ENCODE results near the gene FGFR4.

Gene FGFR4

DNA sequence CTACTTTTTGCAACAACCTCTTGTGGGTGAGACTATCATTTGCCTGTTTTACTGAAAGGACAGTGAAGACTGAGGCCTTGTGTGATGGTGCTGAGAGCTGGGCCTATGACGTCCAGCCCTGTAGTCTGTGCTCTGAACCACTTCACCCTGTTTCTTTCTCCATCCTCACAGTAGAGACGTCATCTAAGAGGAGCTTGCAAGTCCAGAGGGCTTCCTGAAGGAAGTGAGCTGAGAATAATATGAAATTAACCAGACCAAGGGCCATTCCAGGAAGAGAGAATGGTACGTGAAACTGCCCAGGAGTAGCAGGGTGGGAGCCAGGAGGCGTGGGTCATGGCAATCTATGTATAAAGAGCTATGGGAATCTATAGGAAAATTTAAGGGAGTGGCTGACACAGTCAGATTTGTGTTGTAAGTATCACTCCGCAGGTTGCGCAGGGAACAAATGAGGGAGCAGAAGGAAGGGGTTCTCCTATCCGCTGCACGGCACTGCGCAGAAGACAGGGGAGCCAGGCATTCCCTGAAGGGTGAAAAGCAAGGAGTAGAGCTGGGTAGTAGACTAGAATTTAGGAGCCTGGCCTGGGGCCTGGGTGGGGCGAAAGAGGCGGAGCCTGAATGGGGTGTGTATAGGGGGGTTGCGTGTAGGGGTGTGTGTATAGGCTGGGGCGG, 596 bp upstream of the FGFR4 start:
- no peak for DNase-seq

DNA sequence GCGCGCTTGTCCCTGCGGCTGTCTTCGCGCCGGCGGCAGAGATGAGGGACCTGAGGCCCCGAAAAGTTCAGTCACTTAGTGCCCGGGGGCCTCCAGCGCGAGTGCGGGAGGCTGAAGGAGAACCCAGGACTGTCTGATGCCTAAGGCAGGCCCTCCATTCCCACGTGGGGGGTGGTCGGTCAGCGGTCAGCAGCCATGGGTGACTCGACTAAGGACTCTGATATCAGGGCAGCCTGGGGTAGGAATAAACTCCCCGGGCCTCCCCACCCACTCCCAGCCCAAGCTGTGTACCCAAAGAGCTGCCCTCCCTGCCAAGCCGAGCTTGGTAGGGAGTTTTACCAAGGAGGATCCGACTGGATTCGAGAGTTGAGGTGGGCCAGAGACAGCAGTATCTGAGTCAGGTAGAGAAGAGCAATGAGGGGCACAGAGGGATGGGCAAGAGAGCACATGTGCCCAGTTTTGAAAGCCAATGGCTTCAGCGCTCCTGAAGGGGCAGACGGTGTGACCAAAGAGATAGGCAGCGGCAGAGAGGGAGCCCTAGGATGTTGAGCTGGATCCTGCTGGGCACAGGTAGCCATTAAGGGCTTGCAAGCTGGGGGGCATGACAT, 787 bp downstream of the FGFR4 start:
- DNase-seq, result no peak

DNA sequence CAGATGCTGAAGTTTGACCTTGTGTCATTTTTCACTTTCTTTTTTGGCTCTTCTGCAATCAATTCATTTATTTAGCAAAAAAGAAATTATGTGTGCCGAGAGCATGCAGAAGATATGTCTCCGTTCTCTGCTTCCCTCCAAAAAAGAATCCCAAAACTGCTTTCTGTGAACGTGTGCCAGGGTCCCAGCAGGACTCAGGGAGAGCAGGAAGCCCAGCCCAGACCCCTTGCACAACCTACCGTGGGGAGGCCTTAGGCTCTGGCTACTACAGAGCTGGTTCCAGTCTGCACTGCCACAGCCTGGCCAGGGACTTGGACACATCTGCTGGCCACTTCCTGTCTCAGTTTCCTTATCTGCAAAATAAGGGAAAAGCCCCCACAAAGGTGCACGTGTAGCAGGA, 2.4 kb downstream of the FGFR4 start:
- no peak for DNase-seq

DNA sequence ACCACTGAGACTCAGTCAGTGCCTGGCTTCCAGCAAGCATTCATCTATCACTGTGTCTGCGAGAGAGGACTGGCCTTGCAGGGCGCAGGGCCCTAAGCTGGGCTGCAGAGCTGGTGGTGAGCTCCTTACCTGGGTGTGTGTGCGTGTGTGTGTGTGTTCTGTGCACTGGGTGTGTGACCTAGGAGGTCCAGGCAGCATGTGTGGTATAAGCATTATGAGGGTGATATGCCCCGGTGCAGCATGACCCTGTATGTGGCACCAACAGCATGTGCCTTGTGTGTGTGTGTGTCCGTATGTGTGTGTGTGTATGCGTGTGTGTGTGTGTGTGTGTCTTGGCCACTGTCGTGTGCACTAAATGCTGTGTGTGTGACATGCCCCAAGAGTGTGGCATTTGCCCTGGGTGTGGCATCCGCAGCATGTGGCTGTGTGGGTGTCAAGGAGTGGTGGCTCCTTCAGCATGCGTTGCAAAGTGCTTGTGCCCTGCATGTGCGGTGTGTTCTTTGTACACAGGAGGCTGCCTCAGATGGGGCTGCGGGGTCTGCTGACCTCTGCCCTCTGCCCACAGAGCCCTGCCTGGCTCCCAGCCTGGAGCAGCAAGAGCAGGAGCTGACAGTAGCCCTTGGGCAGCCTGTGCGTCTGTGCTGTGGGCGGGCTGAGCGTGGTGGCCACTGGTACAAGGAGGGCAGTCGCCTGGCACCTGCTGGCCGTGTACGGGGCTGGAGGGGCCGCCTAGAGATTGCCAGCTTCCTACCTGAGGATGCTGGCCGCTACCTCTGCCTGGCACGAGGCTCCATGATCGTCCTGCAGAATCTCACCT, 3.3 kb downstream of the FGFR4 start:
- DNase-seq, result no peak

DNA sequence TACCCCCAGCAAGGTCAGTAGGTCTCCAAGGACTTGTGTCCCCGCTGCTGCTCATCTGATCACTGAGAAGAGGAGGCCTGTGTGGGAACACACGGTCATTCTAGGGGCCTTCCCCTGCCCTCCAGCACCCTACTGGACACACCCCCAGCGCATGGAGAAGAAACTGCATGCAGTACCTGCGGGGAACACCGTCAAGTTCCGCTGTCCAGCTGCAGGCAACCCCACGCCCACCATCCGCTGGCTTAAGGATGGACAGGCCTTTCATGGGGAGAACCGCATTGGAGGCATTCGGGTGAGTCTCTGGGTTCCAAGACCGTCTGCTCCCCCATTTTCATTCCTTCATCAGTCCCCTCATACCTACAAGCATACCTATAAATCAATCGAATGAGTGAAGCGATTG, 4.1 kb downstream of the FGFR4 start:
- no peak for DNase-seq

DNA sequence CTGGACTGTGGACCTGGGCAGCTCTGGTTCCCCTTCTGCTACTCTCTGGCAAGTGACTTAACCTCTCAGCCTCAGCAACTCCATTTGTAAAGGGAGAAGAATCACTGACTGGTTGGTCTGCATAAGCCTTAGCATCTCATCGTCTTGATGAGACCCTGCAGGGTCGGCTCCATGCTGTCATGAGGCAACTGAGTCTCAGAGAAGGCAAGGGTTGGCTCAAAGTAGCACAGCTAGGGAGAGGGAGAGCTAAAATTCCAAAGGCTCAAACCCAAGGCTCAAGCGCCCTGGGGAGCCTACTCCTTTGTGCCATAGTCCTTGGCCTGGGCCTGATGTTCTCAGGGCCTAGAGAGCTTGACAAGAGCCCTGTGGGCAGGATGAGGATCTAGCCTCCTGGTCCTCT, 4.5 kb downstream of the FGFR4 start:
- DNase-seq, result no peak

DNA sequence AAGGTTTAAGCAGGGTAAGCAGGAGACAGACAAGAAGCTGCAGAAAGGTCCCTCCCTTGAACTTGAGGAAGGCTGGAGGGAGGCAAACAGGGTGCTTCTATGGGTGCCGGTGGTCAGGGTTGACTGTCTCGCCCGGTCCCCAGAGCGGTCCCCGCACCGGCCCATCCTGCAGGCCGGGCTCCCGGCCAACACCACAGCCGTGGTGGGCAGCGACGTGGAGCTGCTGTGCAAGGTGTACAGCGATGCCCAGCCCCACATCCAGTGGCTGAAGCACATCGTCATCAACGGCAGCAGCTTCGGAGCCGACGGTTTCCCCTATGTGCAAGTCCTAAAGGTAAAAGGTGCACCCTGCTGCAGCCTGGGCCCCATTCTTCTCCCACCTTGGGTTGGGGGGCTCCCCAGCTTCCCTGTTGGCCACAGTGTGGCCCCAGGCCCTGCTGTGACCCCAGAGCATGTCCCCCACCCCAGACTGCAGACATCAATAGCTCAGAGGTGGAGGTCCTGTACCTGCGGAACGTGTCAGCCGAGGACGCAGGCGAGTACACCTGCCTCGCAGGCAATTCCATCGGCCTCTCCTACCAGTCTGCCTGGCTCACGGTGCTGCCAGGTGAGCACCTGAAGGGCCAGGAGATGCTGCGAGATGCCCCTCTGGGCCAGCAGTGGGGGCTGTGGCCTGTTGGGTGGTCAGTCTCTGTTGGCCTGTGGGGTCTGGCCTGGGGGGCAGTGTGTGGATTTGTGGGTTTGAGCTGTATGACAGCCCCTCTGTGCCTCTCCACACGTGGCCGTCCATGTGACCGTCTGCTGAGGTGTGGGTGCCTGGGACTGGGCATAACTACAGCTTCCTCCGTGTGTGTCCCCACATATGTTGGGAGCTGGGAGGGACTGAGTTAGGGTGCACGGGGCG, 5.7 kb downstream of the FGFR4 start:
- DNase-seq, result no peak

DNA sequence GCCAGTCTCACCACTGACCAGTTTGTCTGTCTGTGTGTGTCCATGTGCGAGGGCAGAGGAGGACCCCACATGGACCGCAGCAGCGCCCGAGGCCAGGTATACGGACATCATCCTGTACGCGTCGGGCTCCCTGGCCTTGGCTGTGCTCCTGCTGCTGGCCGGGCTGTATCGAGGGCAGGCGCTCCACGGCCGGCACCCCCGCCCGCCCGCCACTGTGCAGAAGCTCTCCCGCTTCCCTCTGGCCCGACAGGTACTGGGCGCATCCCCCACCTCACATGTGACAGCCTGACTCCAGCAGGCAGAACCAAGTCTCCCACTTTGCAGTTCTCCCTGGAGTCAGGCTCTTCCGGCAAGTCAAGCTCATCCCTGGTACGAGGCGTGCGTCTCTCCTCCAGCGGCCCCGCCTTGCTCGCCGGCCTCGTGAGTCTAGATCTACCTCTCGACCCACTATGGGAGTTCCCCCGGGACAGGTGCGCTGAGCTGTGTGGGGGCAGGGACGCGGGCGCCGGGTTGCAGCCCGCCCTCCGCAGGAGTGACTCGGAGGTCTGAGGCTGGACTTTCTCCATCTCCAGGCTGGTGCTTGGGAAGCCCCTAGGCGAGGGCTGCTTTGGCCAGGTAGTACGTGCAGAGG, 6.5 kb downstream of the FGFR4 start:
- DNase-seq, result no peak

DNA sequence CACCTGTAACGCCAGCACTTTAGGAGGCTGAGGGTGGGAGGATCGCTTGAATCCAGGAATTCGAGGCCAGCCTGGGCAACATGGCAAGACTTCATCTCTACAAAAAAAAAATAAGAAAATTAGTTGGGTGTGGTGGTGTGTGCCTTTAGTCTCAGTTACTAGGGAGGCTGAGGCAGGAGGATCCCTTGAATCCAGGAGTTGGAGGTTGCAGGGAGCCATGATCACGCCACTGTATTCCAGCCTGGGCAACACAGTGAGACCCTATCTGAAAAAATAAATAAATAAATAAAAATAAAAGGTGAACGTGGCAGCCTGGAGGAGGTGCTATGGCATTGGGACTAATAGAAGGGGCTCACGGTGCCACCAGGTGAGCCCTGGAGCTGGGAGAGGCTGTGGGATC, 7.1 kb downstream of the FGFR4 start:
- no peak for DNase-seq

DNA sequence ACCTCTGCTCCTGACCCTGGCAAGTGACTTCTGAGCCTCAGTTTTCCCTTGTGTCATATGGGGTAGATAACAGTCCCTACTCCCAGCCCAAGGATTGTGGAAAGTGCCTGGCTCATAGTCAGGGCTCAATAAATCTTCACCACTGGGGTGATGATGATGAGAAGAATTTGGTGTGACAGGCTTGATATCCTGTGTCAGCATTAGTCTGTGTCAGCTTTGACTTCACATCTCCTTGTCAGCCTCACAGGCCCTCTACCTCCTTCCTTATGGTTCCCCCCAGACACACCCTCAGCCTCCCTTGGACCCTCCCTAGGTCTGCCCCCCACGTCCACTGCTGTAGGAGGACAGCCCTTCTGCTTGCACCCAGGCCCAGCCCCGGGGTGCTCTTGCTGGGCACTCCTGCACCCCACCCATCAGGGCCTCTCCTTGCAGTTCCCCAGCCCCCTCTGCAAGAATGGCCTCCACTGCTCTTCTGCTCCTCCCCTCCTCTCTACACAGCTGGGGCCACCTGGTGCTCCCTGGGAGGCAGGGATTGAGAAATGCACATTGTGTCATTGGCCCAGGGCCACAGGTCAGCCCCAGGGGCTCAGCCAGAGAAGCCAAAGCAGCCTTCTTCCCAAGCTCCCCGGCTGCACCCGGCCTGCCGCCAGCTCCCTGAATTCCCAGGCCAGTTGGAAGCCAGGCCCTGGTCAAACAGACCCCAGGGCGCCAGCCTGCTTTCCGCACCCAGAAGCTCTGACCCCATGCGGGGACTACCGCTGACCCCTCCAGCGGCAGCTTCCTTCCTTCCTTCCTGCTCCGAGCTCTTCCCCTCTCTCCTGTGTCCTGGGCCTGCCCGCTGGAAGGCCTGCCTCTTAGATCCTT, 7.7 kb downstream of the FGFR4 start:
- DNase-seq, result peak in 2 of 14 donors; percentile 3 to 28

DNA sequence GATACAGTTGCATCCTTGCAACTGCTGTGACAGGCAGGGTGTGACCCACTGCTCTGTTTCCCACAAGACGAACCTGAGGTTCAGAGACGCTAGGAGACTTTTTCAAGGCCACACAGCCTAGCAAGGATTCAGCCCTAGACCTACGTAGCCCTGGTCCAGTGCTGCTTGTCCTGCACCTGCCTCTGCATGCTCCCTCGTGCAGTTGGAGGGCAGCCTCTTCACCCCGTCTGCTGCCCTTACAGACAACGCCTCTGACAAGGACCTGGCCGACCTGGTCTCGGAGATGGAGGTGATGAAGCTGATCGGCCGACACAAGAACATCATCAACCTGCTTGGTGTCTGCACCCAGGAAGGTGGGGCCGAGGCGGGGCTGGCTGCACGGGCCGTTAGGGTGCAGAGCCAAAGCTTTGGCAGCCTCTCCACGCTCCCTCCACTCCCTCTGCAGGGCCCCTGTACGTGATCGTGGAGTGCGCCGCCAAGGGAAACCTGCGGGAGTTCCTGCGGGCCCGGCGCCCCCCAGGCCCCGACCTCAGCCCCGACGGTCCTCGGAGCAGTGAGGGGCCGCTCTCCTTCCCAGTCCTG, 8.5 kb downstream of the FGFR4 start:
- no peak for DNase-seq

DNA sequence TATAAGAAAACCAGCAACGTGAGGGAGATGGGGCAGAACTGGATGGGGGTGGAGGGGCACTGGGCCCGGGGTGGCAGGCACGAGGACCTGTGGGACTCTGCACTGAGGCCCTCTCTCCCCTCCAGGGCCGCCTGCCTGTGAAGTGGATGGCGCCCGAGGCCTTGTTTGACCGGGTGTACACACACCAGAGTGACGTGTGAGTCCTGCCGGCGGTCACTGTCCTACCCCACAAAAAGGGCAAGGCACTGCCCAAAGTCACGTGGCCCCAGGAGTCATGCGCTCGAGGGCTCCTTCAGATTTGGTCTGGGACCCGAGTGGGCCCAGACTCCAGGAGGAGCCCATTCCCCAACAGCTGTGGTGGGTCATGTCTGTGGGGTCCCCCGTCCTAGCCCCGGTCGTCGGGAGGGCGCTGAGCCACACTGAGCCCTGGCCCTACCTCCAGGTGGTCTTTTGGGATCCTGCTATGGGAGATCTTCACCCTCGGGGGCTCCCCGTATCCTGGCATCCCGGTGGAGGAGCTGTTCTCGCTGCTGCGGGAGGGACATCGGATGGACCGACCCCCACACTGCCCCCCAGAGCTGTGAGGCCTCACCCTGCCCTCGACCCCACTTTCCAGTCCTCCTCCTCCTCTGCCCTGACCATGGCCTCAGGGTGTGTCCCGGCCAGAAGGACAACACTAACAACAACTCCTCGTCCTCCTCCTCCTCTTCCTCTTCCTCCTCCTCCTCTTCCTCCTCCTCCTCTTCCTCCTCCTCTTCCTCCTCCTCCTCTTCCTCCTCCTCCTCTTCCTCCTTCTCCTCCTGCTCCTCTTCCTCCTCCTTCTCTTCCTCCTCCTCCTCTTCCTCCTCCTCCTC, 9.7 kb downstream of the FGFR4 start:
- DNase-seq, result no peak

DNA sequence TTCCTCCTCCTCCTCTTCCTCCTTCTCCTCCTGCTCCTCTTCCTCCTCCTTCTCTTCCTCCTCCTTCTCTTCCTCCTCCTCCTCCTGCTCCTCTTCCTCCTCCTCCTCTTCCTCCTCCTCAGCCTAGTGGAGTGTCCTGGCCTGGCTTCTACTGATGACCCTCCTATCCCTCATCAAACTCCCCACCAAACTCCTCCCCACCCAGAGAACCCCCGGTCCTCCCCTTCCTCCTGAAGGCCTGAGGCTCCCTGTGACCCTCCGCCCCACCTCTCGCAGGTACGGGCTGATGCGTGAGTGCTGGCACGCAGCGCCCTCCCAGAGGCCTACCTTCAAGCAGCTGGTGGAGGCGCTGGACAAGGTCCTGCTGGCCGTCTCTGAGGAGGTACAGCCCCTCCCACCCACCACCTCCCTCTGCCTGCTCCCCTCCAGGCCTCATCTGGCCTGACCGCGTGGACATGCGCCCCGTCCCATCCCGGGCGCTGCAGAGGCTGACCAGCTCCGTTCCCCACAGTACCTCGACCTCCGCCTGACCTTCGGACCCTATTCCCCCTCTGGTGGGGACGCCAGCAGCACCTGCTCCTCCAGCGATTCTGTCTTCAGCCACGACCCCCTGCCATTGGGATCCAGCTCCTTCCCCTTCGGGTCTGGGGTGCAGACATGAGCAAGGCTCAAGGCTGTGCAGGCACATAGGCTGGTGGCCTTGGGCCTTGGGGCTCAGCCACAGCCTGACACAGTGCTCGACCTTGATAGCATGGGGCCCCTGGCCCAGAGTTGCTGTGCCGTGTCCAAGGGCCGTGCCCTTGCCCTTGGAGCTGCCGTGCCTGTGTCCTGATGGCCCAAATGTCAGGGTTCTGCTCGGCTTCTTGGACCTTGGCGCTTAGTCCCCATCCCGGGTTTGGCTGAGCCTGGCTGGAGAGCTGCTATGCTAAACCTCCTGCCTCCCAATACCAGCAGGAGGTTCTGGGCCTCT, 10.6 kb downstream of the FGFR4 start:
- DNase-seq, result no peak

DNA sequence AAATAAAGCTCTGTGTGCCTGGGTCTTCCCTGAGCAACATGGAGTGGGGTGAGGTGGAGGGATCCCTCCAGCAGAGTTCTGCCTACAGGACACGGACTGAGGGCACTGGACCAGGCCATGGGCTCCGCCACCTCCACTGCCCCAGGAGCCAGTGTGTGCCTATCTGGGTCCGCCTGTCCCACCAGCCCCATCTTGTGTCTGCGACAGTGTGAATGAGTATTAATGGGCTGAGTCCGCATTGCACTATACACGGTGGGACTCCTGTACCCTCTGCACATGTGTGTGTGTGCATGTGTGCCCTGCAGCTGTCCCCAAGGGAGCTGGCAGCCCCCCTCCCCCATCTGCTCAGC, 11.4 kb downstream of the FGFR4 start:
- peak in 1 of 14 donors; percentile 11 for DNase-seq

DNA sequence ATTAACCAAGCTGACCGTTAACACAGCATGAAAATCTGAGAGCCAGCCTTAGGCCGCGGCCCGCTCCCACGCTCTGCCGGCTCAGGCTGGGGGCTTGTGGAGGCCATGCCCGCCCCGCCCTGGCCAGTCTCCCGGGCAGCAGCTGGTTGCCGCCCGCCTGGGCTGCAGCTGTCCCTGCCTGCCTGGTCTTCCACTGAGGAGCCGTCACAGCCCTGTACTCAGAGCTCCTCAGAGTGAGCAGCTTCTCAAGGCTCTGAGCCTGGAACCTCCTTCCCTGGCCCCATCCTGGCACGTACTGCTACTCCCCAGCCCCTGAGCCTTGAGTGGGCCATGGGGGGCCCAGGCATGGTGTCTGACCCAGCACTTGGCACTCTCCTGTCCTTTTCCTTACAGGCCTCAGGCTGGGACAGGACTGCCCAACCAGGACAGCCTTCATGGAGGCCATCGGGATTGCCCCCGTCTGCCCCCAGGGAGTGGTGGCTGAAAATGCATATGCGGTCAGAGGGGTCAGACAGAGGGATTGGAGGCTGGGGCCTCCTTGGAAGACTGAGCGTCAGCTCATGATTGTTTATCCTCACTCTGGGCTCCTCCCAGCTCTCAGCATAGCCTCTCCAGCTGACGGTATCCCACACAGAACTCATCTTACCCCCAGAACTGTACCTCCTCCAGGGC, 11.9 kb downstream of the FGFR4 start:
- peak in 4 of 14 donors; percentile 16 to 38 (median 23) for DNase-seq

DNA sequence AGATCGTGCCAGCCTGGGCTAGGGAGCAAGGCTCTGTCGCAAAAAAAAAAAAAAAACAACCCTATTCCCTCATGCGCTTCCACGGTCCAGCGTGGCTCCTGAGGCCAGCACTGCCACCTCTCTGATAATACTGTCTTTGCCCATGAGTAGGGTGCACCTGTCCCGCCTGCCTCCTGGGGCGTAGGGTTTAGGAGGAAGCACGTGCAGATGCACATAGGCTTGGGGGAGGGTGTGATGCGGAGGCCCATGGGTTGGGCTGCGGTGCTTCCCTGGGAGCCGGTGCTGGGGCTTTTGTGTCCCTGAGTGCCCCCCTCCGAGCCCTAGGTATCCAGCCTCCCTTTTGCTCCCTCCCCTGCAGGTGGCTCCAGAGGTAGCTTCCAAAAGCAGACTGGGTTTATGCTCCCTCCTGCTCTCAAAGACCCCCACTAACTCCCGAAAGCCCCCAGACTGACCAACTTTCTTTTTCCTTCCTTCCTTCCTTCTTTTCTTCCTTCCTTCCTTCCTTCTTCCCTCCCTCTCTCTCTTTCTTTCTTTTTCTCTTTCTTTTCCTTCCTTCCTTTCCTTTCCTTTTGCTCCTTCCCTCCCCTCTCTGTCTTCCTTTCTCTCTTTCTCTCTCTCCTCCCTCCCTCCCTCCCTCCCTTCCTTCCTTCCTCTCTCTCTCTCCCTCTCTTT, 12.8 kb downstream of the FGFR4 start:
- DNase-seq, result no peak

DNA sequence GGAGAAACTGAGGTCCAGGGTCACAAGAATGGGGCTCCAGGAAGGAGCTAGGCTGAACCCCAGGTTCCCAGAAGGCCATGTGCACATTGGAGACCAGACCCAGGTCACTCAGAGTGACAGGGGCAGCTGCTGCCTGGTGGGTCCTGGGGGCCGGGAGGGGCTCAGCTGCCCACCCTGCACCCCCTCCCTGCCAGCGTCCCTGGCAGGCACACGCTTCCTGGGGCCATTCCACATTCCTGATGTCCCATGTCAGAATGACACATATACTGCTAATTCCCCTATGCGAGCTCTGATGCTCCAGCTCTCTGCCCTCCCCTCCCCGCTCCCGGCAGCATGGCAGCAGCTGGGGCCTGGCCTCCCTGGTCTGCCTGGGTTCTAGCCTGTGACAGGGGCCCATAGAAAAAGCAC, 14.0 kb downstream of the FGFR4 start:
- no peak for DNase-seq
